GM18519 (cell line): ENCODE data around the gene KLF7.

ENCODE experiments used
- ATAC-seq: cut with Tn5 transposase; IDR thresholded peaks from one replicate; pipeline ENCODE4 v1.9.1; 2021; ENCODE audit warnings: mild to moderate bottlenecking, moderate library complexity; ENCODE audit not compliant: unreplicated experiment, low FRiP score

KLF7 gene

GRCh38 chr2:207103132-207103531 lies 62.6 kb downstream of the KLF7 start:
- no peak for ATAC-seq

- no peak for ATAC-seq
Observed at GRCh38 chr2:207101984-207102383, 63.8 kb downstream of the KLF7 start.

- ATAC-seq, result no peak
Observed at GRCh38 chr2:207097278-207097677, 68.5 kb downstream of the KLF7 start.

- no peak for ATAC-seq
Observed at GRCh38 chr2:207095963-207096362, 69.8 kb downstream of the KLF7 start.

- no peak for ATAC-seq
Observed at GRCh38 chr2:207093234-207093633, 72.5 kb downstream of the KLF7 start.

- ATAC-seq, result no peak
Observed at GRCh38 chr2:207092818-207093217, 72.9 kb downstream of the KLF7 start.

GRCh38 chr2:207091928-207092327 lies 73.8 kb downstream of the KLF7 start:
- no peak for ATAC-seq

GRCh38 chr2:207091176-207091575 lies 74.6 kb downstream of the KLF7 start:
- no peak for ATAC-seq

- ATAC-seq, result no peak
Observed at GRCh38 chr2:207090389-207090788, 75.4 kb downstream of the KLF7 start.

GRCh38 chr2:207088839-207089238 lies 76.9 kb downstream of the KLF7 start:
- no peak for ATAC-seq

- ATAC-seq, result no peak
Observed at GRCh38 chr2:207088276-207088675, 77.5 kb downstream of the KLF7 start.

GRCh38 chr2:207087046-207087902 lies 78.5 kb downstream of the KLF7 start:
- ATAC-seq, result no peak

- no peak for ATAC-seq
Observed at GRCh38 chr2:207086136-207086535, 79.6 kb downstream of the KLF7 start.

GRCh38 chr2:207085110-207085509 lies 80.6 kb downstream of the KLF7 start:
- ATAC-seq, result no peak

- no peak for ATAC-seq
Observed at GRCh38 chr2:207083361-207084110, 82.2 kb downstream of the KLF7 start.

GRCh38 chr2:207082619-207083018 lies 83.1 kb downstream of the KLF7 start:
- ATAC-seq, result no peak

- no peak for ATAC-seq
Observed at GRCh38 chr2:207078186-207078798, 87.5 kb downstream of the KLF7 start.

- no peak for ATAC-seq
Observed at GRCh38 chr2:207077266-207077665, 88.5 kb downstream of the KLF7 start.

- no peak for ATAC-seq
Observed at GRCh38 chr2:207075456-207075855, 90.3 kb downstream of the KLF7 start.

- ATAC-seq, result no peak
Observed at GRCh38 chr2:207073801-207074678, 91.7 kb downstream of the KLF7 start.
